Measurements from ENCODE around the gene FXN. TPM values are rescaled to one million over a fixed set of nuclear protein-coding genes. Genes with fewer than 3 reads are reported as not detected.
"Not testable (repeated sequence)": the region's sequence is repeated elsewhere in the genome, so short reads cannot be mapped to it uniquely, and the experiment has no call there.

Gene FXN
- total RNA-seq, 1 donor from 2014 or later = 43.4 TPM

- H3K27ac ChIP-seq (replicated peaks) = peak overlapping the region; percentile 62
- no peak for TF ChIP-seq CTCF (IDR thresholded peaks at IDR 0.05; ENCODE audit: borderline replicate concordance)
- no peak for DNase-seq
- no peaks in the 10 kb centered on the region for H3K36me3 ChIP-seq
- peaks cover 37% of the 10 kb centered on the region for H3K4me1 ChIP-seq
- intact Hi-C loops (cut with micrococcal nuclease) = no loop called here
- no peak overlapping the region for H3K4me3 ChIP-seq
- H3K9me3 ChIP-seq (replicated peaks) = no peaks in the 10 kb centered on the region
- no peaks in the 10 kb centered on the region for H3K27me3 ChIP-seq (ENCODE audit: low read depth)
Measured at GRCh38 chr9:69090140-69090750, 54.7 kb downstream of the FXN start.

GRCh38 chr9:69090946-69091345 is 55.4 kb downstream of the FXN start:
- intact Hi-C loops (cut with micrococcal nuclease) = no loop called here
- no peaks in the 10 kb centered on the region for H3K27me3 ChIP-seq (ENCODE audit: low read depth)
- no peak for TF ChIP-seq CTCF (IDR thresholded peaks at IDR 0.05; ENCODE audit: borderline replicate concordance)
- H3K36me3 ChIP-seq = no peaks in the 10 kb centered on the region
- H3K4me1 ChIP-seq = peaks cover 30% of the 10 kb centered on the region
- no peaks in the 10 kb centered on the region for H3K9me3 ChIP-seq (replicated peaks)
- peak overlapping the region; percentile 62 for H3K27ac ChIP-seq (replicated peaks)
- no peak overlapping the region for H3K4me3 ChIP-seq
- no peak for DNase-seq

GRCh38 chr9:69093471-69094103 is 58.0 kb downstream of the FXN start:
- no peak for DNase-seq
- peaks cover 20% of the 10 kb centered on the region for H3K4me1 ChIP-seq
- TF ChIP-seq CTCF (IDR thresholded peaks at IDR 0.05; ENCODE audit: borderline replicate concordance) = no peak

GRCh38 chr9:69094361-69095135 is 59.0 kb downstream of the FXN start:
- DNase-seq; H3K27ac ChIP-seq (replicated peaks); intact Hi-C loops (cut with micrococcal nuclease); H3K4me3 ChIP-seq; H3K36me3 ChIP-seq; H3K9me3 ChIP-seq (replicated peaks); H3K27me3 ChIP-seq (ENCODE audit: low read depth): not testable (repeated sequence)
- peaks cover 19% of the 10 kb centered on the region for H3K4me1 ChIP-seq

More at GRCh38 chr9:69093471-69094103, 58.0 kb downstream of the FXN start:
- no peaks in the 10 kb centered on the region for H3K9me3 ChIP-seq (replicated peaks)
- intact Hi-C loops (cut with micrococcal nuclease) = no loop called here
- no peaks in the 10 kb centered on the region for H3K36me3 ChIP-seq
- H3K27ac ChIP-seq (replicated peaks) = no peak overlapping the region
- no peaks in the 10 kb centered on the region for H3K27me3 ChIP-seq (ENCODE audit: low read depth)
- no peak overlapping the region for H3K4me3 ChIP-seq

GRCh38 chr9:69097064-69097463 is 61.5 kb downstream of the FXN start:
- no peak for DNase-seq
- H3K27me3 ChIP-seq (ENCODE audit: low read depth) = no peaks in the 10 kb centered on the region
- H3K4me3 ChIP-seq = no peak overlapping the region
- H3K27ac ChIP-seq (replicated peaks) = no peak overlapping the region
- no peaks in the 10 kb centered on the region for H3K36me3 ChIP-seq
- intact Hi-C loops (cut with micrococcal nuclease) = no loop called here
- no peaks in the 10 kb centered on the region for H3K9me3 ChIP-seq (replicated peaks)
- H3K4me1 ChIP-seq = peaks cover 5% of the 10 kb centered on the region
- TF ChIP-seq CTCF (IDR thresholded peaks at IDR 0.05; ENCODE audit: borderline replicate concordance) = no peak
